T follicular helper cell (primary cell): ENCODE measurements around the gene RNF212.

Experiments used
- DNase-seq: peaks from one replicate; pipeline ENCODE4 v3.0.0-alpha.2; 2020; ENCODE audit warnings: low read depth

The RNF212 gene

GRCh38 chr4:1036095-1036494 is 77.3 kb downstream of the RNF212 start:
- no peak for DNase-seq

DNA sequence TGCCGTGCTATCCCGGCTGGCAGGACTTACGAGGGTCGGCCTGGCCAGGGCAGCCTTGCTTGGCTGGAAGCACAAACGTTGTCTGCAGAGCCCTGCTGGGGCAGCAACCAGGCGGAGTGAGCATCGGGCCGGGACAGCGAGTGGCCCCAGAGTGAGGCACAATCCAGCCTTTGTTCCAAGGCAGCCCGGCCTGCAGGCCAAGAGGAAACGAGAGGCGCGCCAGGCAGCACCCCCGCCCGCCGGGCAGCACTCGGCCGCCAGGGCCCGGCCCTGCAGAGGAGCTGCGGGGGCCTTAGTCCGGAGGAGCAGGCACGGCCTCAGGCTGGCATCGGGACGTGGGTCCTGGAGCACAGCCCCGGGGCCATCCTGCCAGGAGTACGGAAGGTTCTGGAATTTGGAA is 77.9 kb downstream of the RNF212 start:
- DNase-seq: no peak

- DNase-seq: no peak
These were observed 79.4 kb downstream of the RNF212 start for GRCh38 chr4:1033840-1034551.

- DNase-seq: no peak
These were observed 80.5 kb downstream of the RNF212 start for GRCh38 chr4:1032861-1033260.

- DNase-seq: no peak
These were observed 81.2 kb downstream of the RNF212 start for GRCh38 chr4:1031956-1032795.

GRCh38 chr4:1031346-1031745 is 82.0 kb downstream of the RNF212 start:
- DNase-seq: no peak

DNA sequence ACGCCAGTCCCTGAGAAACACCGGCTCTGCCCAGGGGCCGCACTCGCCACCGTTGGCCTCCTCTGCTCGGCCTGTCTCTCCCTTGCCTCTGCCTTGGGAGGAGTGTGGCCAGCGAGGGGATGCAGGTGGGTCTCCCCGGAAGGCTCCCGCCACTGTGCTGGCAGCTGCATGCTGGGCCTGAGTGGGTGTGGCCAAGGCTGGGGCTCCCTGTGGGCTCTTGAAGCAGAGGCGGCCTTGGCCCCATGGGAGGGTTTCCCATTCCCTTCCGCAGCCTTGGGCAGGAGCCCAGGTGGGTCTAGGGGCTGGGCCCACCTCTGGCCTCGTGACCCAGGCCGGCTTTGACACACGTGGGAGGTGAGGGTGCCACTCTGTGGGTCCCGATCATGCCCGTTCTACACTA is 82.8 kb downstream of the RNF212 start:
- DNase-seq: no peak

DNA sequence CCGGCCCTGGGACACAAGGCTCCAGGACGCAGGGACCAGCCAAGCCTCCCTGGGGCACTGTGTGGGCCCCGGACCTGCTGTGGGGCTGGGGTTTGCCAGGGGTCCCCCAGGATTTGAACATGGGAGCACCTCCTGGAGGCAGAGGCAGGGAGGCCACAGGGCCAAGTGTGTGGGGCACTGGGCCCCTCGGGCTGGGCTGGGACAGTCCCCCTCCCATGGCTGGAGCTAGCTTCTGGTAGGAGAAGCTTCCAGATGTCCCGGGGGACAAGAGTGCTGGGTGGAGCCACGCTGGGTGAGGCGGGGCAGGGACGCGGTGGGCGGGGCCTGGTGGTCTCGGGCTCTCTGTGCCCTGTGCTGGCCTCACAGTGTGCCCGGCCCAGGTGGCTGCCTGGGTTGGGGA is 83.3 kb downstream of the RNF212 start:
- DNase-seq: no peak

DNA sequence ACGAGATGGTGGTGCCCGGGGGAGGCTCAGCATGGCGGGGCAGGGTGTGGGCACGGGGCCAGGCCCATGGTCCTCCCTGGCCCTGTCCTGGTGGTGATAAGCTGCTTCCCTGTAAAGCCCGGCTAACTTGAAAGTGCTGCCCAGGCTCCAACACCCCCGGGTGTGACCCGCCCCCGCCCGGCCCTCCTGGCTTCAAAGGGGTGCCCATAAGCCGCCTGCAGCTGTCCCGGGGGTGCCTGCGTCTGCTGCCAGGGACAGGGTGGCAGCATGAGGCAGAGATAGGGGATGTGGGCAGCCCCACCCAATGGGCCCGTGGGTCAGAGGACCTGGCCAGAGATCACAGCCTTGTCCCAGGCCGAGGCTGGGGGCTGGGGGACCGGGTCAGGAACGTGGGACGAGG is 83.8 kb downstream of the RNF212 start:
- DNase-seq: no peak

DNA sequence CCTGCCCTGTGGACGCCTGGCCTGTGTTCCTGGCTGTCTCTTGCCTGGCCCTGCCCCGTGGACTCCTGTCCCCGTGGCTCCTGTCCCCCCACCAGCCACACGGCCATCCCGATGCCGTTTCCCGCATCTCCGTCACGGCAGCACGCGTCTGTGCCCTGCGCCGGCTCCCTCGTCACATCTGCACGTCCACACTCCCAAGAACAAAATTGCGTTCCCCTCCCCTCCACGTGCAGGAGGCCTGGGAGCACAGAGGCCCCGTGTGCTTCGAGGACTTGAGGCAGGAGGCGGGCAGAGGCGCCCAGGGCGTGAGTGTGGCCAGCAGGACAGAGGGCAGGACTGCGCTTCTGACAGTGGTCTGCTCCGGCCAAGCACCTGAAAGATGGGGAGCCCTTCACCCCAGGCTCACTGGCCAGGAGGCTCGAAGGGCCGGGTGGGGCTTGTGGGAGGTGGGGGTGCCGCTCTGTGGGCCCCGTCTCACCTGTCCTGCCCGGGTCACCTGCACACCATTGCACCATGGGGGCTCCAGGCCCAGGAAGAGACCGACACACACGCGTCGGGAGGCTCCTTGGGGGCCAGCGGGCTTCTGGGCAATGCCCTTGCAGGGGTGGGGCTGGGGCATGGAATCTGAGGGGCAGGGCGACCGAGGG is 84.7 kb downstream of the RNF212 start:
- no peak for DNase-seq

GRCh38 chr4:1027915-1028238 is 85.5 kb downstream of the RNF212 start:
- DNase-seq: no peak

DNA sequence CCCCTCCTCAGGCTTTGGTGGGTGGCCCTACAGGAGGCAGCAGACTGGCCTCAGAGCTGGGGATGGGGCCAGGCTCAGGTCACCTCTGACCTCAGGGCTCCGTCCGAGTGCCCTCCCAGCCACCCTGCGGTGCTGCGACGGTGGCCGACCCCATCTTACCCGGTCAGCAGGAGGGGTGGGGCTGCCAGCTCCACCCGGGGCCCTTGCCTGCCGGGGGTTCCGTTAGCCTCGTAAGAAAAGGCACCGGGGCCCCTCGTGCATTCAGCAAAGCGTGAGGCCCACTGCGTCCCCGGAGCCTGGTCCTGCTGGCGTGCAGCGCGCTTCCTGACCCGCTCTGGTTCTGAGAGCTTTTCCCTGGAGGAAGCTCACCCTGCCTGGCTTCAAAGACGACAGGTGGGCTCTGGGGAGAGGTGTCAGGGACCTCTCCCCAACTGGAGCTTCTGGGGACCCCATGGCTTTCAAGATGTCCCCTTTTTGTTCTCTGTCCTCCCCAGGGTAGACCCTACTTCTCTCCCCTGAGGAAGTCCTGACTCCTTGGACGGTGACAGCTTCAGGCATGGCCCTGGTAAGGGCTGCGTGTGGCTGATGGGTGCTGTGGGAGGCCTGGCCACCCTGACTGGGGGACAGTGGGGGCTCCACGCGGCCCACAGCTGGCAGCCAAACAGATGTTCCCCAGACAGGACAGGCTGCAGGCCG is 86.0 kb downstream of the RNF212 start:
- no peak for DNase-seq

- peak; percentile 20 for DNase-seq
These were observed 87.2 kb downstream of the RNF212 start for GRCh38 chr4:1026115-1026514.

DNA sequence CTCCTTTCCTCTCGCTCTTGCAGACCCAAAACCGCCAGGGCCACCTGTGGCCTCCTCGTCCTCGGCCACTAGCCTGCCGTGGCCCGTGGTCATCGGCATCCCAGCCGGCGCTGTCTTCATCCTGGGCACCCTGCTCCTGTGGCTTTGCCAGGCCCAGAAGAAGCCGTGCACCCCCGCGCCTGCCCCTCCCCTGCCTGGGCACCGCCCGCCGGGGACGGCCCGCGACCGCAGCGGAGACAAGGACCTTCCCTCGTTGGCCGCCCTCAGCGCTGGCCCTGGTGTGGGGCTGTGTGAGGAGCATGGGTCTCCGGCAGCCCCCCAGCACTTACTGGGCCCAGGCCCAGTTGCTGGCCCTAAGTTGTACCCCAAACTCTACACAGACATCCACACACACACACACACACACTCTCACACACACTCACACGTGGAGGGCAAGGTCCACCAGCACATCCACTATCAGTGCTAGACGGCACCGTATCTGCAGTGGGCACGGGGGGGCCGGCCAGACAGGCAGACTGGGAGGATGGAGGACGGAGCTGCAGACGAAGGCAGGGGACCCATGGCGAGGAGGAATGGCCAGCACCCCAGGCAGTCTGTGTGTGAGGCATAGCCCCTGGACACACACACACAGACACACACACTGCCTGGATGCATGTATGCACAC is 88.3 kb downstream of the RNF212 start:
- no peak for DNase-seq

DNA sequence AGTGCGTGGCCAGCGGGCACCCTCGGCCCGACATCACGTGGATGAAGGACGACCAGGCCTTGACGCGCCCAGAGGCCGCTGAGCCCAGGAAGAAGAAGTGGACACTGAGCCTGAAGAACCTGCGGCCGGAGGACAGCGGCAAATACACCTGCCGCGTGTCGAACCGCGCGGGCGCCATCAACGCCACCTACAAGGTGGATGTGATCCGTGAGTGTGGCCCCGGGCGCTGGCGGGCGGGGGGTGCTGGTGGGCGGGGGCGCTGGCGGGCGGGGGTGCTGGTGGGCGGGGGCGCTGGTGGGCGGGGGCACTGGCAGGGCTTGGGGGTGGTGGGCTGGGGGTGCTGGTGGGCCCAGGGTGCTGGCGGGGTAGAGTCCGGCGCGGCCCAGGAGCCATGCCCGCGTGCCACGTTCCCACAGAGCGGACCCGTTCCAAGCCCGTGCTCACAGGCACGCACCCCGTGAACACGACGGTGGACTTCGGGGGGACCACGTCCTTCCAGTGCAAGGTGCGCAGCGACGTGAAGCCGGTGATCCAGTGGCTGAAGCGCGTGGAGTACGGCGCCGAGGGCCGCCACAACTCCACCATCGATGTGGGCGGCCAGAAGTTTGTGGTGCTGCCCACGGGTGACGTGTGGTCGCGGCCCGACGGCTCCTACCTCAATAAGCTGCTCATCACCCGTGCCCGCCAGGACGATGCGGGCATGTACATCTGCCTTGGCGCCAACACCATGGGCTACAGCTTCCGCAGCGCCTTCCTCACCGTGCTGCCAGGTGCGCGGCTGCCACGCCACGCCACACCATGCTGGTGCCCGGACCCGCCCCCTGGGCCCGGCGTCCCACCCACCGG is 89.2 kb downstream of the RNF212 start:
- no peak for DNase-seq

DNA sequence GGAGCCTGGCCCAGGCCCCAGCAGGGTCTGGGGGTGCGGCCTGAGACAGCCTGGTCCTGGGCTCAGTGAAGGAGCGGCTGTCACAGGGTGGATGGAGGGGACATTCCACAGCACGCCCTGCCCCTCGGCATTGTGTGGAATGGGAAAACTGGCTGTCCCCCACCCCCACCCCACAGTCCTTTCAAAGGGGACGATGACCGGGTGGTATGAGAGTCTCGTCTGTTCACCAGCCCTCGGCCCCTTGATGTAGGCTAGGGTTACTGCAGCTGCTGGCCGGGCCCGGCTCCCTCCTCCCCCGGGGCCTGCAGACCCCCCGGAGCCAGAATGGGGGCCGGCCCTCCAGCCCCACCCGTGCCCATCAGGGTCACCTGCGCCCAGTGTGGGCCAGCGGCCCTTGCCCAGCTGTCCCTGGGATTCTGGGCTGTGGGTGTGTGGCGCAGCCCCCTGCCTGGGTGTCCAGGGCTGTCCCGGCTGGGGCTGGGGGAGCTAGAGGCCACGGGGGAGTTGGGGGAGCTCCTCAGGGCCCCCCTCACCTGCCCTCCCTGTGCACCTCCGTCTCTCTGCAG is 90.2 kb downstream of the RNF212 start:
- no peak for DNase-seq

GRCh38 chr4:1022739-1023066 is 90.7 kb downstream of the RNF212 start:
- DNase-seq: no peak

- no peak for DNase-seq
These were observed 91.2 kb downstream of the RNF212 start for GRCh38 chr4:1022051-1022738.
